GM21367 (cell line): ENCODE measurements around the gene APOF.
"Not testable (repeated sequence)": the region's sequence is repeated elsewhere in the genome, so short reads cannot be mapped to it uniquely, and the experiment has no call there.

ENCODE experiments used
- ATAC-seq: cut with Tn5 transposase; IDR thresholded peaks from one replicate; pipeline ENCODE4 v1.9.1; 2021; ENCODE audit not compliant: unreplicated experiment

The APOF gene

GRCh38 chr12:56362130-56363059 is at the start of gene APOF:
Gene APOF, minus strand, starts transcription at chr12:56362857. Its CDS starts 112 bp downstream, at chr12:56362745.
- ATAC-seq, result no peak

GRCh38 chr12:56411781-56412639 is 49.4 kb upstream of the APOF start:
- no peak for ATAC-seq

DNA sequence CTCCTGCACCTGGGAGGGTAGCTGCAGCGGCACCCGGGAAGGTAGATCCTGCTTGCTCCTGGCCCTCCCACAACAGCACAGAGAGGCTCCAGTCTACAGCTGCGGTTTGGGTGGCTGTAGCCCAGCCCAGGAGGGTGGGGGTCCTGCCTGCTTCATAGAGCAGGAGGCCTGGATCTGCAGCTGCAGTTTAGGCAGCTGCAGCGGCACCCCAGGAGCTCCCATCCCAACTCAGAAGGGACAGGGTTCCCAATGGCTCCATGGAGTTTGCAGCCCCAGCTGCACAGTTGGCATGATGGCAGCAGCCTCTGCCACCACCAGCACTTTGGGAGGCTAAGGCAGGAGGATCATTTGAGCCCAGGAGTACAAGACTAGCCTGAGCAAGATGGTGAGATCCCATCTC is 48.1 kb upstream of the APOF start:
- no peak for ATAC-seq

- no peak for ATAC-seq
These were observed 46.3 kb upstream of the APOF start for GRCh38 chr12:56408799-56409417.

- ATAC-seq, result not testable (repeated sequence)
These were observed 41.6 kb upstream of the APOF start for GRCh38 chr12:56404227-56404626.

GRCh38 chr12:56401612-56402011 is 39.0 kb upstream of the APOF start:
- ATAC-seq, result not testable (repeated sequence)

GRCh38 chr12:56401125-56401524 is 38.5 kb upstream of the APOF start:
- ATAC-seq, result not testable (repeated sequence)

DNA sequence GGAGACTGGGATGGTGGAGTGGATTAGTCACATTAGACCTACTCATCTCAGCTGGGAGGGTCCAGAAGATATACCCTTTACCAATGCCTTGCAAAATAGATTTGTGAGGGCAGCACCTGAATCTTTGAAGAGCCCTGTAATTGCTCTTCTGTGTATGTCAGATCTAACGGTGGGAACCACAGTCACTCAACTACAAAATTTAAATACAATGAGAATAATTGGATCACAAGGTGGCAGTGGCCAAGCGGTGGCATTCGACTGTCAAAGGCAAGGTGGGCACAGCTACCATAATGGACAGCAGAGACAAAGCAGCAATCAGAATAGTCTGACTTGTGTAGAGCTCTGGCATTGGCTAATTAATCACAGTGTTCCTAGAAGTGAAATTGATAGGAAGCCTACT is 36.8 kb upstream of the APOF start:
- not testable (repeated sequence) for ATAC-seq

- ATAC-seq, result no peak
These were observed 35.7 kb upstream of the APOF start for GRCh38 chr12:56398324-56398723.

DNA sequence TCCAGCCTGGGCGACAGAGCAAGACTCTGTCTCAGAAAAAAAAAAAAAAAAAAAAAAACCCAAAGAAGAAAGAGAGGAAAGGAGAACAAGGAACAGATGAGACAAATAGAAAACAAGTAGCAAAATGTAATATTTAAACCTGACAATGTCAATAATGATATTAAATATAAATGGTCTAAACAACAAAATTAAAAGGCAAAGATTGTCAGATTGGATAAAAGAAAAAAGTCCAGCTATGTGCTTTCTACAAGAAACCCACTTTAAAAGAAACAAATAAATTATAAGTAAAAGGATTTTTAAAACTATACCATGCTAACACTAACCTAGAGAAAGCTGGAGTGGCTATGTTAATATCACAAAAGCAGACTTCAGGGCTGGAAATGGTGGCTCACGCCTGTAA is 29.7 kb upstream of the APOF start:
- ATAC-seq, result no peak

DNA sequence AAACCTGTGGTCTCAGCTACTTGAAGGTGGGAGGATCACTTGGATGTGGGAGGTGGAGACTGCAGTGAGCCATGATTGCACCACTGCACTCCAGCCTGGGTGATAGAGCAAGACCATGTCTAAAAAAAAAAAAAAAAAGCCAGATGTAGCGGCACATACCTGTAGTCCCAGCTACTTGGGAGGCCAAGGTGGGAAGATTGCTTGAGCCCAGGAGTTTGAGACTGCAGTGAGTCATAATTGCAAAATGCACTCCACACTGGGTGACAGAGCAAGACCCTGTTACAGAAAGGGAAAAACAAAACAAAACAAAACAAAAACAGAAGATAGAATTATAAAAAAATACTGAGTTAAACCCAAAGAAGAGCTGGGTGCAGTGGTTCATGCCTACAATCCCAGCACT is 29.1 kb upstream of the APOF start:
- no peak for ATAC-seq

DNA sequence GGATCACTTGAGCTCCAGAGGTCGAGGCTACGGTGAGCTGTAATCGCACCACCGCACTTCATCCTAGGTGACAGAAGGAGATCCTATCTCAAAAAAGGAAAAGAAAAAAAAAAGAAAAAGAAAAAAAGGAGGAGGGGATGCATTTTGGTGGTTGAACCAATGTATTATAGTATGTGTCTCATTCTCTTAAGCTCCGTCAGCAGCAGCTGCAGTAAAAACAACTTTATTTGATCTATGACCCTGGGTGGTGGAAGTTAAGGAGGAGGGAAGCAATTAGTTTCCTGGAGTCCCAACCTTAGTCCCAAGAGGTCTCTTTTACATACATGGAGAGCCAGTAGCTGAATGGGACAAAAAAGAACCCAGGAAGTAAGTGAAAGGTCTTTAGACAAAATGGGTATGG is 26.8 kb upstream of the APOF start:
- no peak for ATAC-seq

DNA sequence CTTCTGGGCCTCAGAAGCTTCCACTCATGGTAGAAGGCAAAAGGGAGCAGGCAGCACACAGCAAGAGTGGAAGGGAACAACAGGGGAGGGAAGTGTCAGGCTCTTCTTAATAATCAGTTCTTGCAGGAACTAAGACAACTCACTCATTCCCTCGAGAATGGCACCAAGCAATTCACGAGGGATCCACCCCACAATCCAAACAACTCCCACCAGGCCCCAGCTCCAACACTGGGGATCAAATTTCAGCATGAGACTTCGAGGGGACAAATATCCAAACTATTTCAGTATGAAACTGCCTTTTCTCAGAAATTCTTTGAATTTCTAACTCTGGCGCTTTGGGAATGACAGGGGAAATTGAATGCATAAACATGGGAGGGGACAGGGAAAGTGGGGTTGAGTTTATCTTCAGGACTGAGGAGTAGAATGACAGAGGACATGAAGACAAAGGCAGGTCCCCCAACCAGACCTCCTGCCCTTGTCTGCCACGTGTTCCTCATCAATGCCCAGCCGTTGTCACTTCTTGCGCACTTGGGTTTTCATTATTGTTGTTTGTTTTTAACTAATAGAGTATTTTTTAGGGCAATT is 24.6 kb upstream of the APOF start:
- no peak for ATAC-seq

DNA sequence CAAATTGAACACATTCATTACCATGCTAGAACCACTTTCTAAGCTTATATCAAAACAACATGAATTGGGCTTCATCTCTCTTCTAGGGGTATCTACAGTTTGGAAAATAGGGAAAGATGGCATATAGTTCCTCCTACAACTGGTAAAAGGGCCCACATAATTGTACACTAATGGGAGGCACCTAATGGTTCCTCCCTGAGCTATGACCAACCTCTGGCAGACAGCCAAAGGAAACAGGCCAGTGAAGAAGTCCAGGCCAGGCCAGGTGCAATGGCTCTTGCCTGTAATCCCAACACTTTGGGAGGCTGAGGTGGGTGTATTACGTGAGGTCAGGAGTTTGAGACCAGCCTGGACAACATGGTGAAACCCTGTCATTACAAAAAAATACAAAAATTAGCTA is 23.2 kb upstream of the APOF start:
- no peak for ATAC-seq

GRCh38 chr12:56382611-56383010 is 20.0 kb upstream of the APOF start:
- no peak for ATAC-seq

GRCh38 chr12:56377989-56378316 is 15.3 kb upstream of the APOF start:
- no peak for ATAC-seq

- ATAC-seq, result no peak
These were observed 14.8 kb upstream of the APOF start for GRCh38 chr12:56377310-56377988.

DNA sequence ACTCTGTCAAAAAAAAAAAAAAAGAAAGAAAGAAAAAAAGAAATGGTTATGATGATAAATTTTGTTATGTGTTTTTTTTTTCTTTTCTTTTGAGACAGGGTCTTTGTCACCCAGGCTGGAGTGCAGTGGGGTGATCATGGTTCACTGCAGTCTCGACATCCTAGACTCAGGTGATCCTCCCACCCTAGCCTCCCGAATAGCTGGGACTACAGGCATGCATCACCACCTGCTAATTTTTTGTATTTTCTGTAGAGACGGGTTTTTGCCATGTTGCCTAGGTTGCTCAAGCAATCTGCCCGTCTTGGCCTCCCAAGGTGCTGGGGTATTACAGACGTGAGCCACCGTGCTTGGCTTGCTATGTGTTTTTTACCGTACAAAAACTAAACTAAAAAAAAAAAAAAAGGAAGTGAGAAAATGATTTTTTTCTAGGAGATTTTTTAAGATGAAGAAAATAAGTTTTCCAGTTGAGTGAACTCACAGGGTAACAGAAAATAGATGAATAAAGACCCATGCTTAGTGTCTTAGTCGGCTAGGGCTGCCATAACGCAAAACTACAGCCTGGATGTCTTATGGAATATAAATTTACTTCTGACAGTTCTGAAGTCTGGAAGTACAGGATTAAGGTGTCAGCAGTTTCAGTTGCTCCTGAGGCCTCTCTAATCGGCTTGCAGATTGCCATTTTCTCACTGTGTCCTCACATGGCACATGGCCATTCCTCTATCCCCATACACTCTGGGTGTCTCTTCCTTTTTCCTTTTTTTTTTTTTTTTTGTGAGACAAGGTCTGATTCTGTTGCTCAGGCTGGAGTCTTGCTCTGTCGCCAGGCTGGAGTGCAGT is 13.2 kb upstream of the APOF start:
- ATAC-seq, result peak; percentile 66

GRCh38 chr12:56374726-56375597 is 12.3 kb upstream of the APOF start:
- no peak for ATAC-seq
